GM19438 (cell line): ENCODE data around the gene RAB3GAP2.
"Not testable (repeated sequence)": the region's sequence is repeated elsewhere in the genome, so short reads cannot be mapped to it uniquely, and the experiment has no call there.

Experiments
- ATAC-seq: cut with Tn5 transposase; IDR thresholded peaks from one replicate; pipeline ENCODE4 v1.9.1; 2021; ENCODE audit warnings: low read depth; ENCODE audit not compliant: unreplicated experiment

The RAB3GAP2 gene

DNA sequence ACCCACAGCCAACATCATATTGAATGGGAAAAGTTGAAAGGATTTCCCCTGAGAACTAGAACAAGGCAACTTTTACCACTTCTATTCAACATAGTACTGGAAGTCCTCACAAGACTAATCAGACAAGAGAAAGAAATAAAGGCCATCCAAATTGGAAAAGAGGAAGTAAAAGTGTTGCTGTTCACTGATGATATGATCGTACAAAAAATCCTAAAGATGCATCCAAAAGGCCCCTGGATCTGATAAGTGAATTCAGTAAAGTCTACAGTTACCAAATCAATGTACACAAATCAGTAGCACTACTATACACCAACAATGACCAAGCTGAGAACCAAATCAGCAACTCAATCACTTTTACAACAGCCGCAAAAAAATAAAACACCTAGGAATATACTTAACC is 28.3 kb downstream of the RAB3GAP2 start:
- no peak for ATAC-seq

DNA sequence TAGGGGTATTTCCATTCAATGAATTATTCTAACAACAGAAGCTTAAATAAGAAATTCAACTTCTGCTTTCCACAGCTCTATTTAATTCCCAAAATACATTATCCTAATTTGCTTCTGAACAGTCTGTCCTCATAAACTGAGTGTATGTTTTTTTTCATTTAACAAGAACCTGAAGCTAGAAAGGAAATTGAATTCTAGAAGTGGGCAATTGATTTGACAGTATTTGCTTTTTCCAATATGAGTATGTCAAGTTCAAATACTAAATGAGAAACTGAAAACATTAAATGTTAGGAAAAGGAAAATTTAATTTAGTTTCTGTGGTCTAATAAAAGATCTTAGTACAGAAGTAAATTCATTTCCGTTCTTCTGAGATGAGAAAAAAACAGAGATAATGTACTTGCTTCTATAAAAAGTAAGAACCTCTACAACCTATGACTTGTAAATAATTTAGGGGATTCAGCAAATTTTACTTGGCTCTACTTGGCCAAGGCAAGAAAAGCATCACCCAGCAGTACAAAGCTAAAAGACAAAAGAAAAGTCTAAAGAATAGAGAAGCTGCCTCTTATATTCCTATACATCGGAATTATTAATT is 31.1 kb downstream of the RAB3GAP2 start:
- ATAC-seq: no peak

- ATAC-seq: no peak
Observed at GRCh38 chr1:220239966-220240365, 32.3 kb downstream of the RAB3GAP2 start.

- no peak for ATAC-seq
Observed at GRCh38 chr1:220239213-220239612, 33.0 kb downstream of the RAB3GAP2 start.

DNA sequence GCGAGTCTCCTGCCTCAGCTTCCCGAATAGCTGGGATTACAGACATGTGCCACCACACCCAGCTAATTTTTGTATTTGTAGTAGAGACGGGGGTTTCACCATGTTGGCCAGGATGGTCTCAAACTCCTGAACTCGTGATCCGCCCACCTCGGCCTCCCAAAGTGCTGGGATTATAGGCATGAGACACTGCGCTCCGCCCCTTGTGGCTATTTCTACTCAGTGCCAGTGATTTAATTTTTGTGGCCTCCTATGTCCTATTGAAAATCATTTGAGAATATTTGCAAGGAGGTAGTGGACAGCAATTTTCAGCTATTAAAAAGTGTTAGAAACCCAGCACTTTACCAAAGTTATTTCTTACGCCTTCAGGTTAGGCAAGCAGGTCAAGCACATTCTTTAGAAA is 36.0 kb downstream of the RAB3GAP2 start:
- ATAC-seq: not testable (repeated sequence)

- ATAC-seq: no peak
Observed at GRCh38 chr1:220235462-220235861, 36.8 kb downstream of the RAB3GAP2 start.

DNA sequence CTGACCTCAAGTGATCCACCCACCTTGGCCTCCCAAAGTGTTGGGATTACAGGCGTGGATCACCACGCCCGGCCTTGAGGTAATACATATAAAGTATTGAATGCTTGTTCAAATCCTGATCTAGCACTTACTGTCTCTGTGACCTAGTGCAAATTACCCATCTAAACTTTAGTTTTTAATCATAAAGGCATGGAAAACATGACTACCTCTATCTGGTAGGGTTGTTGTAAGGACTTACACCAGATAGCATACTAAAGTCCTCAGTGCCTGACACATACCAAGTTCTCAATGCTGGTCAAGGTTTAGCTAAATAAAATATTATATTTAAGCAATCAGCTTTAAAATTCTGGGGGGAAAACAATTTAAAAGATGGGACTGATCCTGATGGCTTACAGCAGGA is 38.3 kb downstream of the RAB3GAP2 start:
- no peak for ATAC-seq

GRCh38 chr1:220229771-220230170 is 42.5 kb downstream of the RAB3GAP2 start:
- no peak for ATAC-seq

DNA sequence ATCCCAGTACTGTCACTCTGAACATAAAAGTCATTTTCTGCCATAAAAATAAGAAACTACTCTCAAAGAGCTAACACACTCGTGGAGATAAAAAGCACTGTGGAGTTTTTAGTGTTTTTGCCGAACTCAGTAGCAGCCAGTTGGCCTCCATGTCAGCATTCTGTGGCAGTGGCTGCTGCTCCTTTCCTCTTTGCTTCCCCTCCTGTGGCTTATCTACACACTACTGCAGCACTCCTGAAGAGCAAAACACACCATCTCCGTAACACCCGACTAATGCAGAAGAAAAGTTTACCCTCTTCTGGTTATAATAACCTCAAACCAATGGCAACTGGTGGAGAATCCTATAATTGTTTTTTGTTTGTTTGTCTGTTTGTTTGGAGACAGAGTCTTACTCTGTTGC is 44.9 kb downstream of the RAB3GAP2 start:
- ATAC-seq: no peak

GRCh38 chr1:220226752-220227151 is 45.5 kb downstream of the RAB3GAP2 start:
- ATAC-seq: no peak

GRCh38 chr1:220225957-220226356 is 46.3 kb downstream of the RAB3GAP2 start:
- ATAC-seq: no peak

DNA sequence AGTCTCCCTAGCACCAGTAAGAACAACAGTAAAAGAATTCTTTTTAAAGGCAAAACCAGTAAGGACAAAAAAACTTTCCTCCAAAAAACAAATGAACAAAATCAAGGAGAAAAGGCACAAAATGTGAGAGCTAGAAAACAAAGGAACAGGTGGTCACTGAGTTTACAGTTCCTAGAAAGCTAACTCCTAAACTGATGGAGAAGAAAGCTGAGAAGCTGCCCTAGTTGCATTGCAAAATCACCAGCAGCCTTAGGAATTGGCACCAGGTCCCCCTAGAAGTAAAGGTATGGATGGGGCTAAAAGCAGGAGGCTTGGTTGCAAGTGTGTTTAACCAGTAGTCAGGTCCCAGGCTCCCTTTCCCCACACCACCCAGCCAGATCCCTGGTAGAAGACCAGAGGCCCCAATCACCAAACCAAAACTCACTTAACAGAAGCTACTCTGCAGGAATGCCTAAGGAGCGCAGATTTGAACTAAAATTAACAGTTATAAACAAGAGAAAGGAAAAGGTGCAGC is 47.6 kb downstream of the RAB3GAP2 start:
- ATAC-seq: no peak

- no peak for ATAC-seq
Observed at GRCh38 chr1:220224033-220224432, 48.2 kb downstream of the RAB3GAP2 start.

DNA sequence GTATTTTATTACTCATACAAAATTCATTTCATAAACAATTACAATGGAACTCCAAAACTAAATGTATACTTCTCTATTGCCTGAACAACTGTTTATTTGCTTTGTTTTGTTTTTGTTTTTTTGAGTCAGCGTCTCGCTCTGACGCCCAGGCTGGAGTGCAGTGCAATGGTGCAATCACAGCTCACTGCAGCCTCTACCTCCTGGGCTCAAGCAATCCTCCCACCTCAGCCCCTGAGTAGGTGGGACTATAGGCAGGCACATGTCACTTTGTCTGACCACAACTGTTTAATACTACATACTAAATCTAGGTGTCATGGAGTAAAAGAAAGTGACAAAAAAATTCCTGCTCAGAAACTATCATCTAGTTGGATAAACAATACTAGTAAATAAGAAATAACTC is 49.3 kb downstream of the RAB3GAP2 start:
- no peak for ATAC-seq

- no peak for ATAC-seq
Observed at GRCh38 chr1:220221670-220222069, 50.6 kb downstream of the RAB3GAP2 start.

DNA sequence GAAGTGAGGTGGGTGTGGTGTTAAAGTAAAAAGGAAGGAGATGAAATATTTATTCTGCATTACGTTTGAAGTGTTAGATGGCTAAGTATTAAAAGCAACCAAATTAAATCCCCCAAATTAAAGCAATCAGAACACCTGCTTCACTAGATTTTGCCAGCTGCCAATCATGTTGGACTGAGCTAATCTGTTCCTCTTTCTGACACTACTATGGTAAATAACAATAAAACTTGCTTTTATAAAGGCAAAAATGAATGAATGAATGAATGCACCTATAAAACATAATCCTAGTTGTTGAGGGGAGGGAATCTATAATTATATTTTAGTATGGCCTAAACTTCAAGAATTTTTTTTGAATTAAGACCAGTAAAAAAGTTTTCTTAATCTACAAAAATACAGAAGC is 51.0 kb downstream of the RAB3GAP2 start:
- ATAC-seq: no peak

DNA sequence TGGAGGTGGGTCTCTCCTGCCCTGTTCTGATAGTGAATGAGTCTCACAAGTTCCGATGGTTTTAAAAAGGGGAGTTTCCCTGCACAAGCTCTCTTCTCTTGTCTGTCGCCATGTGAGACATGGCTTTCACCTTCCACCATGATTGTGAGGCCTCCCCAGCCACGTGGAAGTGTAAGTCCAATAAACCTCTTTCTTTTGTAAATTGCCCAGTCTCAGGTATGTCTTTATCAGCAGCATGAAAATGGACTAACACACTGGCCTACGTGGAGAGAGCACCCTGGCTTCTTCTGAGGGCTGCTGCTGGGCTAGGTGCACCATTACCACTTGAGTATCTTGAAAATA is 51.6 kb downstream of the RAB3GAP2 start:
- ATAC-seq: peak; percentile 12

GRCh38 chr1:220219865-220220698 is 52.2 kb downstream of the RAB3GAP2 start:
- ATAC-seq: peak; percentile 30

GRCh38 chr1:220219136-220219442 is 53.2 kb downstream of the RAB3GAP2 start:
- no peak for ATAC-seq

DNA sequence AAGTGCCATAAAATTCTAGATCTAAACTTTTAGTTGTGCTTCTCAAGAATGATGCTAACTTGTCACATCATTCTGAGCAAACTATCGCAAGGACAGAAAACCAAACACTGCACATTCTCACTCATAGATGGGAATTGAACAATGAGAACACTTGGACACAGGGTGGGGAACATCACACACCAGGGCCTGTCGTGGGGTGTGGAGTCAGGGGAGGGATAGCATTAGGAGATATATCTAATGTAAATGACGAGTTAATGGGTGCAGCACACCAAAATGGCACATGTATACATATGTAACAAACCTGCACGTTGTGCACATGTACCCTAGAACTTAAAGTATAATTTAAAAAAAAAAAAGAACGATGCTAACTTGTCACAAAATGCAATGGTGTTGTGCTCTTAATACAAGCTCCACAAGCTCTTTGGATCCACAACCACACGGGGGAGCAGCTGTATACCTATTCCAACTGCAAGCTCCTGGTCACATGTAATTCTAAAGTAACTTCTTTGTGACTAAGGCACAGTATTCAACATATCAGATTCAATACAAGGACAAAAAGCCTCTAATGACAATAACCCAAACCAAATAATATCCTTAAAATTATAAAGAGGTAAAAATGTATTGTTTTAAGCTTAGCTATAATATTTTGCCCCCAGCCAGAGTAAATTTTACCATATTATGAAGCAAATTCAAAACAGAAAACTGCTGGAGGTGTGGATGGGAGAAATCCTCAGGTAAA is 53.7 kb downstream of the RAB3GAP2 start:
- peak; percentile 36 for ATAC-seq

DNA sequence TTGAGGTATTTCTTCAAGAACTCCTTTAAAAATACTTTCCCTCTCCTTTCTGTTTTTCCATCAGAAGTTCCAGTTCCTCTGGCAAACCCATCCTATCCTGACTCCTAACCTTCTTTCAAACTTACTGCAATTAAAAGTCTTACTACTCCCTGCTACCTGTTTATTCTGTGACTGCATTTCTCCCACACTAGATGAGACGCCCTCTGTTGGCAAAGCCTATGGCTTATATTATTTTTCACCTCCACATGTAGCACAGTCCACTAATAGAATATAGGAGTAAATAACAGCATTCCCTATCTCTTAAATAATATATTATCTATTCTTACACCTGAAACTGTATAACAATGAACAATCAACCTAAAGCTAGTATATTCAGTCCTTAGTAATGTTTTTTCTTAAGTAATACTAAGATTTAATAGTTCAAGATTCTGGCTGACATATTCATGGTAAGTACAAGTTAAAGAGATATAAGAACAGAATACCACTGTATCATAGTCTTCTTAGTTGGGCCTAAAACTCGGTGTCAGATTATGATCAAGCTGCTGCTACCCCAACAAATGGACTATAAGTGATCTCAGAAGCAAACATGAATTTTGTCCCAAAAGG is 54.8 kb downstream of the RAB3GAP2 start:
- no peak for ATAC-seq
